ENCODE results near the gene ABHD4. TPM values are rescaled to one million over a fixed set of nuclear protein-coding genes. Genes with fewer than 3 reads are reported as not detected.
A peak's percentile ranks its signal among the peaks of the same experiment; 100 is the strongest.

Gene ABHD4
- total RNA-seq, 2 experiments from 2014 or later: 8.6 to 9.4 TPM

- no peak overlapping the region for H3K4me3 Mint-ChIP-seq
- no peaks in the 10 kb centered on the region for H3K27me3 Mint-ChIP-seq
- no peaks in the 10 kb centered on the region for H3K36me3 Mint-ChIP-seq (ENCODE audit: low read depth)
- no peaks in the 10 kb centered on the region for H3K9me3 Mint-ChIP-seq
- no peak for TF ChIP-seq CTCF (IDR thresholded peaks at IDR 0.05)
- ChIA-PET POLR2A (interaction anchor here (1.0 kb wide), 1 partner anchor 71 kb away, joined by 3 read pairs; no protein-coding TSS in a partner anchor), CTCF (interaction anchor here (1.4 to 2.9 kb wide), 3 partner anchors 12 to 85 kb away, joined by 3 to 19 read pairs (median 5); no protein-coding TSS in a partner anchor)
- no peak overlapping the region for H3K27ac Mint-ChIP-seq
- H3K4me1 Mint-ChIP-seq (ENCODE audit: low read depth): peaks cover 5% of the 10 kb centered on the region
- ATAC-seq (no peak), DNase-seq (no peak)
- intact Hi-C loops (cut with micrococcal nuclease): no loop called here
Observed at GRCh38 chr14:22641846-22642245, 43.7 kb downstream of the ABHD4 start.

- ChIA-PET CTCF (interaction anchor here (0.7 to 1.8 kb wide), 5 partner anchors 9 to 74 kb away, joined by 3 to 7 read pairs (median 4); no protein-coding TSS in a partner anchor), POLR2A (interaction anchor here (0.6 to 0.7 kb wide), 2 partner anchors 50 to 59 kb away, joined by 3 read pairs; no protein-coding TSS in a partner anchor)
- no peak for ATAC-seq
- Mint-ChIP-seq H3K36me3 (ENCODE audit: low read depth) (no peaks in the 10 kb centered on the region), H3K4me1 (ENCODE audit: low read depth) (peaks cover 5% of the 10 kb centered on the region), H3K27me3 (no peaks in the 10 kb centered on the region), H3K9me3 (no peaks in the 10 kb centered on the region), H3K27ac (no peak within 1 kb of the TSS), H3K4me3 (no peak within 1 kb of the TSS)
- intact Hi-C loops (cut with micrococcal nuclease): no loop called here
- TF ChIP-seq CTCF (IDR thresholded peaks at IDR 0.05): no peak
- no peak for DNase-seq
Observed at GRCh38 chr14:22644305-22644635, 46.2 kb downstream of the ABHD4 start, which contains the start of gene OR6J1. TSS of gene OR6J1 (minus strand) at chr14:22644352. CDS start at chr14:22634811, 9,541 bp downstream.

GRCh38 chr14:22646570-22647254, 48.6 kb downstream of the ABHD4 start:
- H3K4me3 Mint-ChIP-seq: no peak overlapping the region
- H3K36me3 Mint-ChIP-seq (ENCODE audit: low read depth): no peaks in the 10 kb centered on the region
- no peak for TF ChIP-seq CTCF (IDR thresholded peaks at IDR 0.05)
- intact Hi-C loops (cut with micrococcal nuclease): no loop called here
- ChIA-PET POLR2A (interaction anchor here (0.7 kb wide), 1 partner anchor 34 kb away, joined by 3 read pairs; no protein-coding TSS in a partner anchor), CTCF (interaction anchor here (0.9 to 2.2 kb wide), 5 partner anchors 13 to 879 kb away, joined by 3 to 15 read pairs (median 4); partner anchors contain the start of gene DAD1)
- peaks cover 2% of the 10 kb centered on the region for H3K27me3 Mint-ChIP-seq
- H3K4me1 Mint-ChIP-seq (ENCODE audit: low read depth): peaks cover 5% of the 10 kb centered on the region
- no peaks in the 10 kb centered on the region for H3K9me3 Mint-ChIP-seq
- DNase-seq: no peak
- ATAC-seq: no peak
- H3K27ac Mint-ChIP-seq: peak overlapping the region; percentile 36

- Mint-ChIP-seq H3K4me1 (ENCODE audit: low read depth) (peaks cover 5% of the 10 kb centered on the region), H3K4me3 (no peak overlapping the region), H3K36me3 (ENCODE audit: low read depth) (no peaks in the 10 kb centered on the region), H3K27ac (no peak overlapping the region), H3K27me3 (peaks cover 2% of the 10 kb centered on the region), H3K9me3 (no peaks in the 10 kb centered on the region)
- ATAC-seq (no peak), DNase-seq (no peak)
- ChIA-PET POLR2A (interaction anchor here (1.2 kb wide), 1 partner anchor 91 kb away, joined by 3 read pairs; no protein-coding TSS in a partner anchor), CTCF (interaction anchor here (0.8 to 1.9 kb wide), 8 partner anchors 10 to 900 kb away, joined by 3 to 22 read pairs (median 4); no protein-coding TSS in a partner anchor)
- intact Hi-C loops (cut with micrococcal nuclease): no loop called here
- TF ChIP-seq CTCF (IDR thresholded peaks at IDR 0.05): no peak
Observed at GRCh38 chr14:22648506-22648905, 50.4 kb downstream of the ABHD4 start.

Data from activated CD8-positive, alpha-beta T cell treated with anti-CD3 and anti-CD28 coated beads for 36 hours (primary cell).